GM23248 (cell line): ENCODE data around the gene LRMDA.

ENCODE experiments used
- EZH2 ChIP-seq: fragments of 200-600 bp; sonication (generic); IDR thresholded peaks from 2 replicates; pipeline ENCODE4 v1.6.1; 2018; ENCODE audit warnings: antibody characterized with exemption, mild to moderate bottlenecking; ENCODE audit not compliant: insufficient read depth, poor library complexity, severe bottlenecking
- EZH2phosphoT487 ChIP-seq: fragments of 200-600 bp; sonication (generic); IDR thresholded peaks from 2 replicates; pipeline ENCODE4 v1.6.1; 2018; ENCODE audit warnings: antibody characterized with exemption, moderate library complexity, mild to moderate bottlenecking, low read depth; ENCODE audit not compliant: insufficient read depth

DNA sequence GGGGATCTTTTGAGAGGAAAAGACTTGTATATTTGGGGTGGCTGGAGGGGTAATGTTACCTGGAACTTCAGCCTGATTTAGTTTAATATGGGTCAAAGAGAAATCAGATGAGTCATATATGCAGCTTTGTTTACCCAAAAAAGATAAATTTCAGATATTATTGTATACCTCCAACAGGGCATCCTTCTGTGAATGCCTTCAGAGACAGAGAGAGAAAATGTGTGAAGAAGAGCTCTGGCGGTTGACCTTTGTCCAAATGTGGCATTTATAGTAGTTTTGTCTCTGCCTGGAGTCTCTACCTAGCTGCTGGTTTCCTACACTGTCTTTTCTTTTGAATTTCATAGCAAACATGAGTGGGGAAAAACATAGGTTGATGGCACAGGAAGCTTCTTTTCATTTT, 21.6 kb downstream of the LRMDA start:
- no peak for TF ChIP-seq EZH2
- no peak for TF ChIP-seq EZH2phosphoT487
